AG09319 (cell line): ENCODE measurements around the gene EEF1AKMT3.

Source experiments
- DNase-seq: peaks from one replicate; pipeline ENCODE4 v3.0.0-alpha.2; 2010; ENCODE audit warnings: low read depth; ENCODE audit errors: extremely low read depth
- TF ChIP-seq, protein P1 (sequence below): IDR thresholded peaks from 2 replicates; pipeline ENCODE4 v1.5.1; 2011; ENCODE audit warnings: low read depth, mild to moderate bottlenecking, inconsistent platforms, low read length, moderate library complexity

Gene EEF1AKMT3

DNA sequence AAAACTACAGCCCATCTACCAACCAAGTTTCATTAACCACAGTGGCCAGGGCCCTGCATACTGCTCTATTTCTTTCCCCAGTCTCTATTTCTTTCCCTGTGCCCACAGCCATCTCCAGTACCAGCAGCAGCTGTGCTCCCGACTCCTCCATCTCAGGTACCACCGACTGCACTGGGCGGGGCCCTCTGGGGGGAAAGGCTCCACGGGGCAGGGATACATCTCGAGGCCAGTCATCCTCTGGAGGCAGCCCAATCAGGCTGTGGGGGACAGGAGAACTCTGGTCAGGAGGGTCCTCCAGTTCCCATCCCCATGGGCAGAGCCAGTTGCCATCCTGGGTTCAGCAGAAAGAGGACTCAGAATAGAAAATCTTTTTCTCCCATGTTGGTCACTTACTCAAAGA, 23.4 kb upstream of the EEF1AKMT3 start:
- TF ChIP-seq, protein P1, sequence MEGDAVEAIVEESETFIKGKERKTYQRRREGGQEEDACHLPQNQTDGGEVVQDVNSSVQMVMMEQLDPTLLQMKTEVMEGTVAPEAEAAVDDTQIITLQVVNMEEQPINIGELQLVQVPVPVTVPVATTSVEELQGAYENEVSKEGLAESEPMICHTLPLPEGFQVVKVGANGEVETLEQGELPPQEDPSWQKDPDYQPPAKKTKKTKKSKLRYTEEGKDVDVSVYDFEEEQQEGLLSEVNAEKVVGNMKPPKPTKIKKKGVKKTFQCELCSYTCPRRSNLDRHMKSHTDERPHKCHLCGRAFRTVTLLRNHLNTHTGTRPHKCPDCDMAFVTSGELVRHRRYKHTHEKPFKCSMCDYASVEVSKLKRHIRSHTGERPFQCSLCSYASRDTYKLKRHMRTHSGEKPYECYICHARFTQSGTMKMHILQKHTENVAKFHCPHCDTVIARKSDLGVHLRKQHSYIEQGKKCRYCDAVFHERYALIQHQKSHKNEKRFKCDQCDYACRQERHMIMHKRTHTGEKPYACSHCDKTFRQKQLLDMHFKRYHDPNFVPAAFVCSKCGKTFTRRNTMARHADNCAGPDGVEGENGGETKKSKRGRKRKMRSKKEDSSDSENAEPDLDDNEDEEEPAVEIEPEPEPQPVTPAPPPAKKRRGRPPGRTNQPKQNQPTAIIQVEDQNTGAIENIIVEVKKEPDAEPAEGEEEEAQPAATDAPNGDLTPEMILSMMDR, result no peak
- no peak for DNase-seq

DNA sequence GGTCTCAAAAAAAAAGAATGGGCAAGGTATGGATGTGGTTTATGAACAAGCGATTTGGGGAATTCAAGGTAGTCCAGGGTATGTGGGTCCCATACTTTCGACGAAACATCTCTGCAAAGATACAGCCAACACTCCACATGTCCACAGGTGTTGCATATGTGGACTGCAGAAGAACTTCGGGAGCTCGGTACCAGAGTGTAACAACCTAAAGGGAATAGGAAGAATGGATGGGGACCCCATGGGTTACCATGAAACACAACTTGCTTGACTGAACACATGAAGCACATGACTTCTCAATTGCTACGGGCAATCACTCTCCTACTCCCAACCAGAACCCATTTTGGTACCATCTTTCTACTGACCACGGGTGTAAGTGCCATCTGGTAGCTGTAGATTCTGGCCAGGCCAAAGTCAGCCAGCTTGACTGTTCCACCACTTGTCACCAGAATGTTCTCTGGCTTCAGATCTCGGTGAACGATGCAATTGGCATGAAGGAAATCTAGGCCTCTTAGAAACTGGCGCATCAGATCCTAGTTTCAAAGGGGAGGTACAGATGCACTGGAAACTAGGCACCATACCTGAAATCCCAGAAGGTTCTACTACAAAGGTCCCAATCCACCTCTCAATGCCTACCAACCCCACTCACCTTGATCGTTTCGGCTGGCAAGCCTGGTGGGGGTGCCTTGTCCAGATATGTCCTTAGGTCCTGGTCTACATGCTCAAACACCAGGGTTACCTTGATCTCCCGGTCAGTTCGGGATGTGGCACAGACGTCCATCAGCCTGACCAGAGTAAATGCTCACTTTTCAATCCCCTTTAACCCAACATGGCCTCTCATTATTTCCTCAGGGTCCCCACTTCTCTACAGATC, 21.6 kb upstream of the EEF1AKMT3 start:
- TF ChIP-seq, protein P1, result no peak
- no peak for DNase-seq

DNA sequence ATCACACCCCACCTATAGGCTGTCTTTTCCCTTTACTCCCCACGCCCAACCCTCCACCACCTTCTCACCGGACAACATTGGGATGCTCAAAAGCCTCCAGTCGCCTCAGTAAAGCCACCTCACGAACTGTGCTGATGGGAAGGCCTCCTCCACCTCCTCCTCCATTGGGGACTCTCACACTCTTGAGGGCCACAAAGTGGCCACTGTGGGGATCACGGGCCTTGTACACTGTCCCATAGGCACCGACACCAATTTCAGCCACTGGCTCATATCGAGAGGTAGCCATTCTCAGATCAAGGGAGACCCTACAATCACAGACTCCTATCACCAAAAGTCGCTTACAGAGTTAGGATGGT, 21.0 kb upstream of the EEF1AKMT3 start:
- no peak for DNase-seq
- TF ChIP-seq, protein P1, result no peak

DNA sequence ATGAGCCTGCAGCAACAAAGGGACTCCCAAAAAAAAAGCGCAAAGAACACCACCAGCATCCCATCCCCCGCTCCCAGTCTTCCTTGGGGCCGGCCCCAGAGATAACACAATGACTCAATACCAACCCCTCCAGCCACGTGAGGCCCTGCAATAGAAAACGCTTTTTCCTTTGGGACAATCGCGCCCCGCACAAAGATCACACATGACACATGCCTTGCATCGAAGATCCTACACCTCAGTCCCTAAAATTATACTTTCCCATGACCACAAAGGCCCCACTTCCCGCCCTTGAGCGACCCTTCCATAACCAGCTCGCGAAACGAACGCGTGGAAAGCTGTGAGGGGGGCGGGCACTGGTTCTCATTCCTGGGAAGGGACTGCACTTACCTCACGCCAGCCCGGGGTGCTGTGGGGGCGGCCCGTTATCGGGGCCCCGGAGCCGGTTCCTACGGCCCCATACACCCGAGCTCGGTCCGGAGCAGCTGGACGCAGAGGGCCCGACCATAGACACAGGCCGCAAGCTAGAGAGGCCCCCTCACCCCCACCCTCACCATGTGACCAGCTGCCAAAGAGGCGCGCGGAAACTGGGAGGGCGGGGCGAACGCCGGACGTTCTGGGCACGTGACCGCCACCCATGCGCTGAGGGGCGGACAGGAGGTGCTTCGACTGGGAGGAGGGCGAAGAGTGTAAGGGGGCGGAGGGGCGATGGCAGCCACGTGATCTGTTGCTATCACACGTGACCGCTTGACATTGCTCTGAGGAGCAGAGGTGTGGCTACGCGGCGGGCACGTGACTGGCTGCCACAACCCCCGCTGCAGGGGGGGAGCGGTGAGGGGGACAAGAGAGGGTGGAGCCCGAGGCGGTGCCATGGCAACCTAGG, 20.4 kb upstream of the EEF1AKMT3 start, which contains the start of gene CDK4:
TSS of gene CDK4 (minus strand) at position 523 of the 880 bp plus-strand sequence. CDS start 593 bp downstream, outside the sequence.
- DNase-seq, result peak; percentile 99
- TF ChIP-seq, protein P1, result no peak

DNA sequence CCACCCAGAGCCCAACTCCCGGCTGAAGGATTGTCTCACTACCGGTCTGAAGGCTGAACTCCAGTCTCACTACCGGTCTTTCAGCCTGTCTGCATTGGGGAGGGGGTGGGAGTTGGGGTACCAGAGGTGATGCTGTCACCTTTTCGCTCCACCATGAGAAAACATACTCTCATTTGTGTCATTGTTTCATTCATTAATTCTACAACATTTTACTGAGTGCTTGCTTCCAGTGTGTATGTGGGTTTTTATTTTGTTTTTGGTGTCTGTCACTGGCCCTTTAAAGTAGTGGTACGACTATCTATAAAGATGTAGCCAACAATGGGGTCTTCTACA, 19.8 kb upstream of the EEF1AKMT3 start:
- no peak for DNase-seq
- TF ChIP-seq, protein P1, result no peak

DNA sequence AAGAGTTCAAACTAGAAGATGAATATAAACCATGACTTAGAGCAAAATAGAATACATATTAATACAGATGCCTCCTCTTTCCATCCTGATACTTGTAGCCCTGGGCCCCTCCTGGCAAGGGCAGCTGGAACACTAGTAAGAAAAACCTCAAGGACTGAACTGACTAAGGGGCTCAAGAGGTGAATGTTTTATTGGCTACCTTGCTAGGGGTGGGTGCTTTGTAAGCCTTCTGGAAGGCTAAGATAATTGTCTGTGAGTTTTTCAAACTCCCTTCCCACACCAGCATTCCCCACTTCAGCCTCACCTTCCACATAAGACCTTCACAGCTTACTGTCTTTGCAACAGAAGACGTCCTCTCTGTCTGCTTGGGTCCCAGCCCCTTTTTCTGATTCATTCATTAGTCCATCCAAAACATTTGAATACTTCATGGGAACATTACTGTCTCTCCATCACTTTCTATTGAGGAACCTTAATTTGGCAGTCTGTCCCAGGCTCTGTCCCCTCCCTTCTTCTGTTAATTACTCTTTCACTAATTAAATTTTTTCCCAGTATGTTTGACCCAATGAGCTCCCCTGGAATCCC, 18.6 kb upstream of the EEF1AKMT3 start:
- DNase-seq, result no peak
- TF ChIP-seq, protein P1, result no peak
